Neutrophil (primary cell): ENCODE results near the gene HYAL1.
A peak's percentile ranks its signal among the peaks of the same experiment; 100 is the strongest.

Experiments
- H3K27ac ChIP-seq: fragments of 200-600 bp; sonication (generic); 2 replicates; pipeline ENCODE4 v1.5.1; 2016; ENCODE audit warnings: mild to moderate bottlenecking, moderate library complexity
- H3K27me3 ChIP-seq: fragments of 200-600 bp; sonication (generic); 2 replicates; pipeline ENCODE4 v1.6.0; 2016; ENCODE audit warnings: mild to moderate bottlenecking
- H3K36me3 ChIP-seq: fragments of 200-600 bp; sonication (generic); 2 replicates; pipeline ENCODE4 v1.5.1; 2017
- H3K4me1 ChIP-seq, 2 experiments: fragments of 200-600 bp in 1 of 2; sonication (generic) in 1 of 2; 1 replicate in 1 of 2; 2 replicates in 1 of 2; pipeline versions ENCODE4 v1.5.1 to v1.6.1; 2013 to 2016; ENCODE audit warnings: low read depth in 1 of 2, low read length in 1 of 2, mild to moderate bottlenecking in 1 of 2, moderate library complexity in 1 of 2; ENCODE audit not compliant: control insufficient read depth in 1 of 2, insufficient read depth in 1 of 2
- H3K4me3 ChIP-seq, 2 experiments: fragments of 200-600 bp in 1 of 2; sonication (generic) in 1 of 2; 1 replicate in 1 of 2; 2 replicates in 1 of 2; pipeline ENCODE4 v1.5.1; 2013 to 2016; ENCODE audit warnings: low read depth in 1 of 2, low read length in 1 of 2, mild to moderate bottlenecking in 1 of 2, moderate library complexity in 1 of 2
- H3K9me3 ChIP-seq: fragments of 200-600 bp; sonication (generic); 2 replicates; pipeline ENCODE4 v1.5.1; 2016
- TF ChIP-seq, protein P1 (sequence below): fragments of 200-600 bp; sonication (generic); IDR thresholded peaks from 2 replicates; pipeline ENCODE4 v1.5.1; 2016; ENCODE audit warnings: antibody characterized with exemption

The HYAL1 gene

GRCh38 chr3:50318615-50319014, 15.2 kb upstream of the HYAL1 start:
- TF ChIP-seq, protein P1, sequence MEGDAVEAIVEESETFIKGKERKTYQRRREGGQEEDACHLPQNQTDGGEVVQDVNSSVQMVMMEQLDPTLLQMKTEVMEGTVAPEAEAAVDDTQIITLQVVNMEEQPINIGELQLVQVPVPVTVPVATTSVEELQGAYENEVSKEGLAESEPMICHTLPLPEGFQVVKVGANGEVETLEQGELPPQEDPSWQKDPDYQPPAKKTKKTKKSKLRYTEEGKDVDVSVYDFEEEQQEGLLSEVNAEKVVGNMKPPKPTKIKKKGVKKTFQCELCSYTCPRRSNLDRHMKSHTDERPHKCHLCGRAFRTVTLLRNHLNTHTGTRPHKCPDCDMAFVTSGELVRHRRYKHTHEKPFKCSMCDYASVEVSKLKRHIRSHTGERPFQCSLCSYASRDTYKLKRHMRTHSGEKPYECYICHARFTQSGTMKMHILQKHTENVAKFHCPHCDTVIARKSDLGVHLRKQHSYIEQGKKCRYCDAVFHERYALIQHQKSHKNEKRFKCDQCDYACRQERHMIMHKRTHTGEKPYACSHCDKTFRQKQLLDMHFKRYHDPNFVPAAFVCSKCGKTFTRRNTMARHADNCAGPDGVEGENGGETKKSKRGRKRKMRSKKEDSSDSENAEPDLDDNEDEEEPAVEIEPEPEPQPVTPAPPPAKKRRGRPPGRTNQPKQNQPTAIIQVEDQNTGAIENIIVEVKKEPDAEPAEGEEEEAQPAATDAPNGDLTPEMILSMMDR: peak; percentile 20
- H3K4me1 ChIP-seq: peaks cover 53 to 67% of the 10 kb centered on the region in 2 experiments

DNA sequence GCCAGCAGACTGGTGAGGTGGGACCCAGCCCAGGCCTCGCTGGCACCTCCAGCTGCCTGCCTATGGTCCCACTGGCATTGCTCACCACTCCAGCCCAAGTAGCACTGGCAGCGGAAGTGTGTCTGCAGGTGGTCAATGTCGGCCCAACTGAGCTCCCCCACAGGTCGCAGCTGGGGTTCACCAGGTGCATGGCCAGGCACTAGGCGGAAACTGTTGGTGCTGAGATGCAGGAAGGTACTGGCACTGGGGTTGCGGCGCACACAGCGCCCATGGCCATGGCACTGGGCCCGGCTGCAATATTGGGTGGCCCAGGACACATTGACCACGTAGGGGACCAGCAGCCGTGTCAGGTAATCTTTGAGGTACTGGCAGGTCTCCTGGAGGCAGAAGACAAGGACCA, 14.8 kb upstream of the HYAL1 start:
- peaks cover 5% of the 10 kb centered on the region for H3K36me3 ChIP-seq
- peaks cover 49 to 63% of the 10 kb centered on the region in 2 experiments for H3K4me1 ChIP-seq
- H3K27ac ChIP-seq: peak overlapping the region; percentile 86
- TF ChIP-seq, protein P1: no peak
- no peaks in the 10 kb centered on the region for H3K27me3 ChIP-seq
- H3K4me3 ChIP-seq: peak overlapping the region; percentile 23 to 77
- H3K9me3 ChIP-seq: no peaks in the 10 kb centered on the region

More at GRCh38 chr3:50318615-50319014, 15.2 kb upstream of the HYAL1 start:
- H3K27ac ChIP-seq: peak overlapping the region; percentile 86
- peaks cover 5% of the 10 kb centered on the region for H3K36me3 ChIP-seq
- no peaks in the 10 kb centered on the region for H3K9me3 ChIP-seq
- H3K4me3 ChIP-seq: peak overlapping the region; percentile 23 to 77
- H3K27me3 ChIP-seq: no peaks in the 10 kb centered on the region

GRCh38 chr3:50317300-50317699, 13.9 kb upstream of the HYAL1 start:
- TF ChIP-seq, protein P1: no peak
- peaks cover 5% of the 10 kb centered on the region for H3K36me3 ChIP-seq
- no peaks in the 10 kb centered on the region for H3K9me3 ChIP-seq
- H3K4me1 ChIP-seq: peaks cover 40 to 54% of the 10 kb centered on the region in 2 experiments
- no peaks in the 10 kb centered on the region for H3K27me3 ChIP-seq
- H3K4me3 ChIP-seq: no peak overlapping the region
- no peak overlapping the region for H3K27ac ChIP-seq

DNA sequence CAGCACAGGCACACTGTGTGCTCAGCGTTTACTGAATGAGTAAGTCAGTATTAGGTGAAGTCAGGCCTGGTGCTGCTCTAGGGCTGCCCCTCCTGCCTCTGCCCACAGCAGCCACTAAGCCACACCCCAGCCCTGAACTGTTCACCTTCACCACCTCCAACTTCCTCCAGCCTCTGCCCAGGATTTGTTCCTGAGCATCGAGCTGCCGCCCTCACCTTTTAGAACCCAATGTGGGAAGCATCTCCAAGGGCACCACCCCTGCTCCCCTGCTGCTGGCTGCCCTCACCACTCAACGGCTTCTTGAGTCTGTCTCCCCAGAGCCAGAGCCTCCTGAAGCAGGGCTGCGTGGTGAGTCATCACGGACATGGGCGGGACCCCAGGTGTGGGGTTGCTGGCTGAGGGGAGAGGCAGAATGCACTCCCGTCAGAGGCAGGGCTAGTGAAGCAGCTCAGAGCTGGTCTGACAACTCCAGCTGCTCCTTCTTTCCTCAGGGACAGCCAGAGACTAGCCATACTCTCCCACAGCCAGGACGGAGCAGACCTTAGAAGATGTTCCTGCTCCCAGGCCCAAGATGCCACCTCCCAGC, 13.4 kb upstream of the HYAL1 start:
- Histone ChIP-seq H3K27ac (no peak overlapping the region), H3K27me3 (no peaks in the 10 kb centered on the region), H3K4me1 (peaks cover 34 to 49% of the 10 kb centered on the region in 2 experiments), H3K9me3 (no peaks in the 10 kb centered on the region), H3K4me3 (no peak overlapping the region), H3K36me3 (peaks cover 5% of the 10 kb centered on the region)
- TF ChIP-seq, protein P1: no peak

DNA sequence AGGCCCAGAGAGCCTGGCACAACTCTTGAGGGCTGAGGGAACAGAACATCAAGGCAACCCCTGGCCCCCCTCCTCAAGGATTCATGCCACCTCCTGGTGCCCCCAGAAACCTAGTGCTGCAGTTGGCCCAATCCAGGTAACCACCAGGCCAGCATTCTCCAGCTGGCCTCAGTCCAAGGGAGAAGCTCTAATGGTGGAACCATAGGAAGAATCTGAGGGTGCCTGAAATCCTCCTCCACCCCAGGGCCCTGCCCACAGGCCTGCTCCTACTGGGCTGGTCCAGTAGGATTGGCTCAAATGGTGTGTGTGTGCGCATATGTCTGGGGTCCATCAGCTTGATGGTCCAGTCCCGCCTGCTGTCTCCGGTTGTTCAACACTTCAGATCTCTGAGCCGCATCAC, 11.4 kb upstream of the HYAL1 start:
- TF ChIP-seq, protein P1: no peak
- Histone ChIP-seq H3K27me3 (no peaks in the 10 kb centered on the region), H3K36me3 (peaks cover 5% of the 10 kb centered on the region), H3K9me3 (no peaks in the 10 kb centered on the region), H3K4me3 (no peak overlapping the region), H3K27ac (no peak overlapping the region), H3K4me1 (peaks cover 23 to 31% of the 10 kb centered on the region in 2 experiments)
